Neural progenitor cell (in vitro differentiated cells): Measurements from ENCODE around the gene ATP6AP2. TPM values are rescaled to one million over a fixed set of nuclear protein-coding genes. Genes with fewer than 3 reads are reported as not detected.

Experiments
- DNase-seq: peaks from one replicate; pipeline ENCODE4 v3.0.0-alpha.2; 2016; ENCODE audit warnings: low spot score
- H2AFZ ChIP-seq: fragments of 200-600 bp; sonication (generic); replicated peaks from 2 replicates; pipeline ENCODE4 v1.6.1; 2016; ENCODE audit warnings: antibody characterized with exemption
- H3F3A ChIP-seq: fragments of 200-600 bp; sonication (generic); 2 replicates; pipeline ENCODE4 v1.6.1; 2016; ENCODE audit warnings: antibody characterized with exemption, low read depth
- H3K27ac ChIP-seq: fragments of 200-600 bp; sonication (generic); 2 replicates; pipeline ENCODE4 v1.5.1; 2016; ENCODE audit warnings: mild to moderate bottlenecking
- H3K27me3 ChIP-seq: fragments of 200-600 bp; sonication (generic); 2 replicates; pipeline ENCODE4 v1.6.1; 2016; ENCODE audit warnings: mild to moderate bottlenecking, moderate library complexity
- H3K36me3 ChIP-seq: fragments of 200-600 bp; sonication (generic); 2 replicates; pipeline ENCODE4 v1.5.1; 2016
- H3K4me1 ChIP-seq: fragments of 200-600 bp; sonication (generic); 2 replicates; pipeline ENCODE4 v1.6.1; 2016; ENCODE audit warnings: mixed run types
- H3K4me2 ChIP-seq: fragments of 200-600 bp; sonication (generic); 2 replicates; pipeline ENCODE4 v1.6.1; 2016
- H3K4me3 ChIP-seq: fragments of 200-600 bp; sonication (generic); 2 replicates; pipeline ENCODE4 v1.5.1; 2016
- H3K79me2 ChIP-seq: fragments of 200-600 bp; sonication (generic); 2 replicates; pipeline ENCODE4 v1.6.1; 2016; ENCODE audit warnings: low read depth
- H3K9ac ChIP-seq: fragments of 200-600 bp; sonication (generic); 2 replicates; pipeline ENCODE4 v1.6.1; 2016
- H3K9me3 ChIP-seq: fragments of 200-600 bp; sonication (generic); 2 replicates; pipeline ENCODE4 v1.5.1; 2016; ENCODE audit warnings: low read depth
- H4K20me1 ChIP-seq: fragments of 200-600 bp; sonication (generic); 2 replicates; pipeline ENCODE4 v1.6.1; 2016; ENCODE audit warnings: low read depth
- H3K27ac Mint-ChIP-seq: 3 replicates; pipeline ENCODE4 v1.8.0; 2021; ENCODE audit warnings: mixed read lengths
- H3K27me3 Mint-ChIP-seq: 2 replicates; pipeline ENCODE4 v1.8.0; 2022; ENCODE audit warnings: low read depth, mild to moderate bottlenecking, inconsistent platforms, moderate library complexity, mixed read lengths; ENCODE audit not compliant: insufficient read depth
- H3K36me3 Mint-ChIP-seq: 3 replicates; pipeline ENCODE4 v1.8.0; 2021; ENCODE audit warnings: mixed read lengths
- H3K4me1 Mint-ChIP-seq: 3 replicates; pipeline ENCODE4 v1.8.0; 2021; ENCODE audit warnings: mixed read lengths
- H3K4me3 Mint-ChIP-seq: 3 replicates; pipeline ENCODE4 v1.8.0; 2021; ENCODE audit warnings: mild to moderate bottlenecking, moderate library complexity, mixed read lengths
- H3K9me3 Mint-ChIP-seq: 3 replicates; pipeline ENCODE4 v1.8.0; 2020; ENCODE audit warnings: mixed read lengths
- CTCF ChIP-seq: fragments of 200-600 bp; sonication (generic); IDR thresholded peaks from 2 replicates; pipeline ENCODE4 v1.5.1; 2017; ENCODE audit warnings: antibody characterized with exemption, mild to moderate bottlenecking
- EZH2 ChIP-seq: fragments of 200-600 bp; sonication (generic); IDR thresholded peaks from 2 replicates; pipeline ENCODE4 v1.6.1; 2017; ENCODE audit warnings: antibody characterized with exemption, mild to moderate bottlenecking, moderate library complexity
- EZH2phosphoT487 ChIP-seq: fragments of 200-600 bp; sonication (generic); IDR thresholded peaks from 2 replicates; pipeline ENCODE4 v1.6.1; 2017; ENCODE audit warnings: antibody characterized with exemption
- total RNA-seq: library from RNA; depleted of rRNA; stranded (reverse); fragments of >200 nt; gene quantifications from 2 replicates; pipeline ENCODE4 v1.2.3, GENCODE V29; 2015; ENCODE audit warnings: low replicate concordance

The ATP6AP2 gene
- total RNA-seq, 1 donor from 2014 or later, result 88.1 TPM

- no peak overlapping the region for H3K27ac ChIP-seq
- no peak for DNase-seq
- H3K36me3 ChIP-seq, result no peaks in the 10 kb centered on the region
- H3K9me3 ChIP-seq, result no peaks in the 10 kb centered on the region
- H3K9ac ChIP-seq, result no peak overlapping the region
- Mint-ChIP-seq H3K4me1 (no peaks in the 10 kb centered on the region), H3K4me3 (no peak overlapping the region), H3K9me3 (peaks cover 6% of the 10 kb centered on the region), H3K27me3 (peaks cover 2% of the 10 kb centered on the region), H3K36me3 (peaks cover 2% of the 10 kb centered on the region), H3K27ac (no peak overlapping the region)
- TF ChIP-seq EZH2phosphoT487, result no peak
- no peak for TF ChIP-seq EZH2
- no peak for TF ChIP-seq CTCF
- no peaks in the 10 kb centered on the region for H3K4me1 ChIP-seq
- H2AFZ ChIP-seq, result no peak overlapping the region
- no peaks in the 10 kb centered on the region for H3K27me3 ChIP-seq
- H4K20me1 ChIP-seq, result no peaks in the 10 kb centered on the region
- H3K4me3 ChIP-seq, result no peak overlapping the region
- H3K4me2 ChIP-seq, result no peak overlapping the region
- H3K79me2 ChIP-seq, result no peaks in the 10 kb centered on the region
- no peaks in the 10 kb centered on the region for H3F3A ChIP-seq
Measured at GRCh38 chrX:40623665-40624064, 42.9 kb downstream of the ATP6AP2 start.

- no peaks in the 10 kb centered on the region for H3K27me3 ChIP-seq
- no peaks in the 10 kb centered on the region for H4K20me1 ChIP-seq
- Mint-ChIP-seq H3K27me3 (peaks cover 2% of the 10 kb centered on the region), H3K4me1 (no peaks in the 10 kb centered on the region), H3K9me3 (peaks cover 6% of the 10 kb centered on the region), H3K27ac (no peak overlapping the region), H3K4me3 (no peak overlapping the region), H3K36me3 (peaks cover 2% of the 10 kb centered on the region)
- no peak overlapping the region for H3K4me3 ChIP-seq
- no peak for DNase-seq
- no peaks in the 10 kb centered on the region for H3F3A ChIP-seq
- H3K79me2 ChIP-seq, result no peaks in the 10 kb centered on the region
- H3K9me3 ChIP-seq, result no peaks in the 10 kb centered on the region
- H3K9ac ChIP-seq, result no peak overlapping the region
- no peak overlapping the region for H3K27ac ChIP-seq
- H3K36me3 ChIP-seq, result no peaks in the 10 kb centered on the region
- no peak overlapping the region for H3K4me2 ChIP-seq
- TF ChIP-seq CTCF (no peak), EZH2 (no peak), EZH2phosphoT487 (no peak)
- H2AFZ ChIP-seq, result no peak overlapping the region
- no peaks in the 10 kb centered on the region for H3K4me1 ChIP-seq
Measured at GRCh38 chrX:40625294-40625693, 44.5 kb downstream of the ATP6AP2 start.

- H3K36me3 Mint-ChIP-seq, result peaks cover 7% of the 10 kb centered on the region
- no peaks in the 10 kb centered on the region for H3K79me2 ChIP-seq
Measured at GRCh38 chrX:40628506-40628905, 47.7 kb downstream of the ATP6AP2 start.

GRCh38 chrX:40632199-40632598 is 51.4 kb downstream of the ATP6AP2 start:
- no peak for TF ChIP-seq EZH2phosphoT487
- no peak for TF ChIP-seq CTCF
- no peak for TF ChIP-seq EZH2

More at GRCh38 chrX:40628506-40628905, 47.7 kb downstream of the ATP6AP2 start:
- Histone ChIP-seq H3K4me3 (no peak overlapping the region), H3K9me3 (no peaks in the 10 kb centered on the region), H3K27ac (no peak overlapping the region), H3K9ac (no peak overlapping the region), H3F3A (no peaks in the 10 kb centered on the region), H3K4me2 (no peak overlapping the region), H2AFZ (no peak overlapping the region), H3K4me1 (no peaks in the 10 kb centered on the region), H3K36me3 (no peaks in the 10 kb centered on the region), H3K27me3 (no peaks in the 10 kb centered on the region), H4K20me1 (no peaks in the 10 kb centered on the region)
- H3K4me1 Mint-ChIP-seq, result no peaks in the 10 kb centered on the region
- TF ChIP-seq EZH2, result no peak
- peaks cover 8% of the 10 kb centered on the region for H3K27me3 Mint-ChIP-seq
- no peak for DNase-seq
- peaks cover 6% of the 10 kb centered on the region for H3K9me3 Mint-ChIP-seq
- no peak overlapping the region for H3K27ac Mint-ChIP-seq
- no peak overlapping the region for H3K4me3 Mint-ChIP-seq

More at GRCh38 chrX:40632199-40632598, 51.4 kb downstream of the ATP6AP2 start:
- Histone ChIP-seq H3K4me2 (no peak overlapping the region), H3F3A (no peaks in the 10 kb centered on the region), H3K27me3 (no peaks in the 10 kb centered on the region), H4K20me1 (no peaks in the 10 kb centered on the region), H3K4me3 (no peak overlapping the region), H3K27ac (no peak overlapping the region), H3K36me3 (peaks cover 3% of the 10 kb centered on the region), H2AFZ (no peak overlapping the region), H3K79me2 (no peaks in the 10 kb centered on the region), H3K9ac (no peak overlapping the region), H3K9me3 (no peaks in the 10 kb centered on the region), H3K4me1 (no peaks in the 10 kb centered on the region)
- H3K4me3 Mint-ChIP-seq, result no peak overlapping the region
- peaks cover 8% of the 10 kb centered on the region for H3K27me3 Mint-ChIP-seq
- no peaks in the 10 kb centered on the region for H3K9me3 Mint-ChIP-seq
- H3K27ac Mint-ChIP-seq, result no peak overlapping the region
- H3K4me1 Mint-ChIP-seq, result no peaks in the 10 kb centered on the region
- no peak for DNase-seq
- H3K36me3 Mint-ChIP-seq, result peaks cover 15% of the 10 kb centered on the region
